ENCODE data around the gene TRUB1.

DNA sequence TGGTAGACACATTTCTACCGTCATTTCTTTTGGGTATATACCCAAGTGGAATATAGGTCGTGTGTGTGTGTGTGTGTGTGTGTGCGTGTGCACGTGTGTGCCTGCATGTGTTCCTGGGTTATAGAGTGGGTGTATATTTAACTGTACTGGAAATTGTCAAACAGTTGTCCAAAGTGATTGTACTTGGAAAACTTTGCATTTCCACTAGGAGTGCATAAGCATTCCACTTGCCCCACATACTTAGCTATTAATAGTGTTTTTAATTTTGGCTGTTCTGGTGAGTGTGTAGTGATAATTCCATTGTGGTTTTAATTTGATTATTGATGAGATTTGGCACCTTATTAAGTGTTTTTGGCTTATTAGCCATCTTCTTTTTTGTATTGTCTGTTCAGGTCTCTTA, 25.9 kb downstream of the TRUB1 start:
- TF ChIP-seq CTCF (conservative IDR thresholded peaks at IDR 0.05 in 1 of 2, IDR thresholded peaks at IDR 0.05 in 1 of 2; ENCODE audit: low read depth in 1 of 2, low read length in 2 of 2), result no peak
- no peak for TF ChIP-seq EZH2 (IDR thresholded peaks at IDR 0.05; ENCODE audit: low read length, missing control alignments)
